SK-N-SH treated with all-trans-retinoic acid at 6 μM for 48 hours (cell line): Measurements from ENCODE around the gene PYURF.

Experiments used
- BACH2 ChIP-seq: fragments of 250-450 bp; sonication (Bioruptor Pico); IDR thresholded peaks from 2 replicates; pipeline ENCODE4 v1.9.0; 2021; ENCODE audit warnings: mild to moderate bottlenecking, borderline replicate concordance
- CSRNP3 ChIP-seq: fragments of 250-450 bp; sonication (Bioruptor Pico); IDR thresholded peaks from 2 replicates; pipeline ENCODE4 v1.5.1; 2021; ENCODE audit warnings: mild to moderate bottlenecking, moderate library complexity
- ESRRG ChIP-seq: fragments of 250-450 bp; sonication (Bioruptor Pico); IDR thresholded peaks from 2 replicates; pipeline ENCODE4 v1.6.1; 2021; ENCODE audit warnings: mild to moderate bottlenecking
- OSR1 ChIP-seq: fragments of 250-450 bp; sonication (Bioruptor Pico); IDR thresholded peaks from 2 replicates; pipeline ENCODE4 v1.8.0; 2022; ENCODE audit warnings: moderate library complexity, mild to moderate bottlenecking, inconsistent platforms
- PATZ1 ChIP-seq: fragments of 250-450 bp; sonication (Bioruptor Pico); IDR thresholded peaks from 2 replicates; pipeline ENCODE4 v1.8.0; 2020; ENCODE audit warnings: mild to moderate bottlenecking, moderate library complexity, borderline replicate concordance
- POU6F1 ChIP-seq: fragments of 250-450 bp; sonication (Bioruptor Pico); IDR thresholded peaks from 2 replicates; pipeline ENCODE4 v1.8.0; 2021; ENCODE audit warnings: low read depth, mild to moderate bottlenecking, moderate library complexity, borderline replicate concordance
- RARB ChIP-seq: fragments of 250-450 bp; sonication (Bioruptor Pico); IDR thresholded peaks from 2 replicates; pipeline ENCODE4 v1.8.0; 2021; ENCODE audit warnings: mild to moderate bottlenecking, moderate library complexity
- TSHZ2 ChIP-seq: fragments of 250-450 bp; sonication (Bioruptor Pico); IDR thresholded peaks from 2 replicates; pipeline ENCODE4 v1.5.0; 2020; ENCODE audit warnings: mild to moderate bottlenecking, moderate library complexity
- ZC3H10 ChIP-seq: fragments of 250-450 bp; sonication (Bioruptor Pico); IDR thresholded peaks from 2 replicates; pipeline ENCODE4 v1.5.1; 2021; ENCODE audit warnings: mild to moderate bottlenecking, moderate library complexity
- ZFP3 ChIP-seq: fragments of 250-450 bp; sonication (Bioruptor Pico); IDR thresholded peaks from 2 replicates; pipeline ENCODE4 v1.5.0; 2020; ENCODE audit warnings: mild to moderate bottlenecking, moderate library complexity

- no peak for TF ChIP-seq TSHZ2 (CRISPR knock-in tag)
- TF ChIP-seq PATZ1 (CRISPR knock-in tag), result no peak
- TF ChIP-seq ESRRG (CRISPR knock-in tag), result no peak
- TF ChIP-seq CSRNP3 (CRISPR knock-in tag), result no peak
- TF ChIP-seq ZC3H10 (CRISPR knock-in tag), result no peak
- no peak for TF ChIP-seq OSR1 (CRISPR knock-in tag)
- no peak for TF ChIP-seq ZFP3 (CRISPR knock-in tag)
- TF ChIP-seq RARB (CRISPR knock-in tag), result no peak
- TF ChIP-seq POU6F1 (CRISPR knock-in tag), result no peak
- no peak for TF ChIP-seq BACH2 (CRISPR knock-in tag)
Observed at GRCh38 chr4:88524171-88524570, 595 bp upstream of the PYURF start.
